ENCODE data around the gene ANKRD34C.

The ANKRD34C gene

GRCh38 chr15:79282371-79283251 lies at the start of gene ANKRD34C:
Gene ANKRD34C (plus strand): TSS chr15:79282722. CDS start chr15:79293285, 10,563 bp downstream.
- DNase-seq (ENCODE audit: low read depth, low spot score) = no peak

- DNase-seq (ENCODE audit: low read depth, low spot score) = no peak
These were observed 49.3 kb upstream of the ANKRD34C start for GRCh38 chr15:79233236-79233635.

GRCh38 chr15:79240036-79240435 lies 42.5 kb upstream of the ANKRD34C start:
- no peak for DNase-seq (ENCODE audit: low read depth, low spot score)

GRCh38 chr15:79243723-79244122 lies 38.8 kb upstream of the ANKRD34C start:
- DNase-seq (ENCODE audit: low read depth, low spot score) = no peak

- DNase-seq (ENCODE audit: low read depth, low spot score) = no peak
These were observed 37.6 kb upstream of the ANKRD34C start for GRCh38 chr15:79244876-79245275.

GRCh38 chr15:79248183-79248582 lies 34.3 kb upstream of the ANKRD34C start:
- DNase-seq (ENCODE audit: low read depth, low spot score) = no peak

- no peak for DNase-seq (ENCODE audit: low read depth, low spot score)
These were observed 25.1 kb upstream of the ANKRD34C start for GRCh38 chr15:79257454-79257853.

- DNase-seq (ENCODE audit: low read depth, low spot score) = no peak
These were observed 20.7 kb upstream of the ANKRD34C start for GRCh38 chr15:79261836-79262235.

GRCh38 chr15:79265167-79265566 lies 17.4 kb upstream of the ANKRD34C start:
- no peak for DNase-seq (ENCODE audit: low read depth, low spot score)

GRCh38 chr15:79265987-79266579 lies 16.4 kb upstream of the ANKRD34C start:
- DNase-seq (ENCODE audit: low read depth, low spot score) = no peak

- peak; percentile 84 for DNase-seq (ENCODE audit: low read depth, low spot score)
These were observed 928 bp downstream of the ANKRD34C start for GRCh38 chr15:79283252-79284048.

GRCh38 chr15:79290642-79291275 lies 8.2 kb downstream of the ANKRD34C start:
- DNase-seq (ENCODE audit: low read depth, low spot score) = no peak

GRCh38 chr15:79292011-79292410 lies 9.5 kb downstream of the ANKRD34C start:
- DNase-seq (ENCODE audit: low read depth, low spot score) = no peak

- DNase-seq (ENCODE audit: low read depth, low spot score) = no peak
These were observed 11.6 kb downstream of the ANKRD34C start for GRCh38 chr15:79294075-79294474.

GRCh38 chr15:79296583-79296982 lies 14.1 kb downstream of the ANKRD34C start:
- no peak for DNase-seq (ENCODE audit: low read depth, low spot score)

- no peak for DNase-seq (ENCODE audit: low read depth, low spot score)
These were observed 16.8 kb downstream of the ANKRD34C start for GRCh38 chr15:79299126-79299840.

- no peak for DNase-seq (ENCODE audit: low read depth, low spot score)
These were observed 17.3 kb downstream of the ANKRD34C start for GRCh38 chr15:79299841-79300235.

- DNase-seq (ENCODE audit: low read depth, low spot score) = no peak
These were observed 24.7 kb downstream of the ANKRD34C start for GRCh38 chr15:79307251-79307650.

- DNase-seq (ENCODE audit: low read depth, low spot score) = no peak
These were observed 26.4 kb downstream of the ANKRD34C start for GRCh38 chr15:79308874-79309273.

GRCh38 chr15:79310612-79310984 lies 28.1 kb downstream of the ANKRD34C start:
- no peak for DNase-seq (ENCODE audit: low read depth, low spot score)
